ENCODE results near the gene MTCH1.

The MTCH1 gene

GRCh38 chr6:37004044-37004980, 18.3 kb upstream of the MTCH1 start:
- TF ChIP-seq, protein P1, sequence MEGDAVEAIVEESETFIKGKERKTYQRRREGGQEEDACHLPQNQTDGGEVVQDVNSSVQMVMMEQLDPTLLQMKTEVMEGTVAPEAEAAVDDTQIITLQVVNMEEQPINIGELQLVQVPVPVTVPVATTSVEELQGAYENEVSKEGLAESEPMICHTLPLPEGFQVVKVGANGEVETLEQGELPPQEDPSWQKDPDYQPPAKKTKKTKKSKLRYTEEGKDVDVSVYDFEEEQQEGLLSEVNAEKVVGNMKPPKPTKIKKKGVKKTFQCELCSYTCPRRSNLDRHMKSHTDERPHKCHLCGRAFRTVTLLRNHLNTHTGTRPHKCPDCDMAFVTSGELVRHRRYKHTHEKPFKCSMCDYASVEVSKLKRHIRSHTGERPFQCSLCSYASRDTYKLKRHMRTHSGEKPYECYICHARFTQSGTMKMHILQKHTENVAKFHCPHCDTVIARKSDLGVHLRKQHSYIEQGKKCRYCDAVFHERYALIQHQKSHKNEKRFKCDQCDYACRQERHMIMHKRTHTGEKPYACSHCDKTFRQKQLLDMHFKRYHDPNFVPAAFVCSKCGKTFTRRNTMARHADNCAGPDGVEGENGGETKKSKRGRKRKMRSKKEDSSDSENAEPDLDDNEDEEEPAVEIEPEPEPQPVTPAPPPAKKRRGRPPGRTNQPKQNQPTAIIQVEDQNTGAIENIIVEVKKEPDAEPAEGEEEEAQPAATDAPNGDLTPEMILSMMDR (IDR thresholded peaks at IDR 0.05; ENCODE audit: poor library complexity, severe bottlenecking): no peak
- DNase-seq (ENCODE audit: low spot score): no peak
- H3K36me3 ChIP-seq (ENCODE audit: low read depth): no peaks in the 10 kb centered on the region
- H3K4me1 ChIP-seq (ENCODE audit: insufficient read depth, poor library complexity, severe bottlenecking): peaks cover 2% of the 10 kb centered on the region
- no peak overlapping the region for H3K4me3 ChIP-seq (ENCODE audit: severe bottlenecking)
- no peak overlapping the region for H3K27ac ChIP-seq (ENCODE audit: poor library complexity, severe bottlenecking)
- no peak for ATAC-seq (ENCODE audit: low read depth)
- H3K27me3 ChIP-seq (ENCODE audit: insufficient read depth, poor library complexity, severe bottlenecking): no peaks in the 10 kb centered on the region
- H3K9me3 ChIP-seq (ENCODE audit: severe bottlenecking): no peaks in the 10 kb centered on the region

GRCh38 chr6:36999751-37000125, 13.7 kb upstream of the MTCH1 start:
- DNase-seq (ENCODE audit: low spot score) (no peak), ATAC-seq (ENCODE audit: low read depth) (no peak)
- H3K27me3 ChIP-seq (ENCODE audit: insufficient read depth, poor library complexity, severe bottlenecking): no peaks in the 10 kb centered on the region
- H3K36me3 ChIP-seq (ENCODE audit: low read depth): no peaks in the 10 kb centered on the region
- TF ChIP-seq, protein P1 (IDR thresholded peaks at IDR 0.05; ENCODE audit: poor library complexity, severe bottlenecking): no peak
- H3K9me3 ChIP-seq (ENCODE audit: severe bottlenecking): no peaks in the 10 kb centered on the region
- H3K27ac ChIP-seq (ENCODE audit: poor library complexity, severe bottlenecking): no peak overlapping the region
- H3K4me1 ChIP-seq (ENCODE audit: insufficient read depth, poor library complexity, severe bottlenecking): no peaks in the 10 kb centered on the region
- H3K4me3 ChIP-seq (ENCODE audit: severe bottlenecking): no peak overlapping the region

- Histone ChIP-seq H3K36me3 (ENCODE audit: low read depth) (no peaks in the 10 kb centered on the region), H3K4me1 (ENCODE audit: insufficient read depth, poor library complexity, severe bottlenecking) (no peaks in the 10 kb centered on the region), H3K9me3 (ENCODE audit: severe bottlenecking) (no peaks in the 10 kb centered on the region), H3K27ac (ENCODE audit: poor library complexity, severe bottlenecking) (no peak overlapping the region), H3K27me3 (ENCODE audit: insufficient read depth, poor library complexity, severe bottlenecking) (no peaks in the 10 kb centered on the region), H3K4me3 (ENCODE audit: severe bottlenecking) (no peak overlapping the region)
- DNase-seq (ENCODE audit: low spot score): no peak
- TF ChIP-seq, protein P1 (IDR thresholded peaks at IDR 0.05; ENCODE audit: poor library complexity, severe bottlenecking): no peak
- ATAC-seq (ENCODE audit: low read depth): no peak
Observed at GRCh38 chr6:36999061-36999750, 13.2 kb upstream of the MTCH1 start.

DNA sequence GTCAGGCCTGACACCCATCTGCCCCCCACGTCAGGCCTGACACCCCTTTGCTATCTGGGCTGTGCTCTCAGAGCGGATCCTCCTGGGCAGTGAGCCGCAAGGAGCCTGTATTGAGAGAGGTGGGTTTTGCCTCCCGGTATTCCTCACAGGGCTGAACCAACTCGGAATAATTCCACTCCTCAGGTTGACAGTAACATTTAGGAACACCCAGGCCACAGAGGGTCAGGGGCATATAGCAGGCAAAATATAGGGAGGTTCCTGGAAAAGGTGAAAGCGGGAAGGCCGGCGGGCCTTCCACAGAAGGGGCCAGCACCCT, 12.7 kb upstream of the MTCH1 start:
- Histone ChIP-seq H3K27me3 (ENCODE audit: insufficient read depth, poor library complexity, severe bottlenecking) (no peaks in the 10 kb centered on the region), H3K9me3 (ENCODE audit: severe bottlenecking) (no peaks in the 10 kb centered on the region), H3K27ac (ENCODE audit: poor library complexity, severe bottlenecking) (no peak overlapping the region), H3K4me1 (ENCODE audit: insufficient read depth, poor library complexity, severe bottlenecking) (no peaks in the 10 kb centered on the region), H3K36me3 (ENCODE audit: low read depth) (no peaks in the 10 kb centered on the region), H3K4me3 (ENCODE audit: severe bottlenecking) (no peak overlapping the region)
- TF ChIP-seq, protein P1 (IDR thresholded peaks at IDR 0.05; ENCODE audit: poor library complexity, severe bottlenecking): no peak
- DNase-seq (ENCODE audit: low spot score) (no peak), ATAC-seq (ENCODE audit: low read depth) (no peak)

Measured in RWPE2 (cell line).